HG03159 (cell line): ENCODE data around the gene TCTN2.
A peak's percentile ranks its signal among the peaks of the same experiment; 100 is the strongest.

ENCODE experiments used
- ATAC-seq: cut with Tn5 transposase; IDR thresholded peaks from one replicate; pipeline ENCODE4 v1.9.1; 2021; ENCODE audit warnings: mild to moderate bottlenecking, moderate library complexity; ENCODE audit not compliant: unreplicated experiment

Gene TCTN2

GRCh38 chr12:123683964-123684363 lies 13.1 kb downstream of the TCTN2 start:
- ATAC-seq = no peak

- ATAC-seq = no peak
These were observed 15.8 kb downstream of the TCTN2 start for GRCh38 chr12:123686636-123687190.

GRCh38 chr12:123690191-123690840 lies 19.4 kb downstream of the TCTN2 start:
- no peak for ATAC-seq

- no peak for ATAC-seq
These were observed 25.3 kb downstream of the TCTN2 start for GRCh38 chr12:123696207-123696606.

GRCh38 chr12:123696646-123697045 lies 25.7 kb downstream of the TCTN2 start:
- no peak for ATAC-seq

GRCh38 chr12:123705935-123706334 lies 35.0 kb downstream of the TCTN2 start:
- no peak for ATAC-seq

- ATAC-seq = no peak
These were observed 36.6 kb downstream of the TCTN2 start for GRCh38 chr12:123707466-123707865.

- ATAC-seq = no peak
These were observed 41.9 kb downstream of the TCTN2 start for GRCh38 chr12:123712780-123713319.

GRCh38 chr12:123713398-123713797 lies 42.5 kb downstream of the TCTN2 start:
- no peak for ATAC-seq

- ATAC-seq = peak; percentile 43
These were observed 43.1 kb downstream of the TCTN2 start for GRCh38 chr12:123713823-123714585.

- ATAC-seq = no peak
These were observed 44.3 kb downstream of the TCTN2 start for GRCh38 chr12:123715195-123715594.

- ATAC-seq = no peak
These were observed 46.4 kb downstream of the TCTN2 start for GRCh38 chr12:123717350-123717749.

- ATAC-seq = no peak
These were observed 49.4 kb downstream of the TCTN2 start for GRCh38 chr12:123720141-123720814.

- no peak for ATAC-seq
These were observed 50.3 kb downstream of the TCTN2 start for GRCh38 chr12:123721245-123721644.

- ATAC-seq = no peak
These were observed 52.1 kb downstream of the TCTN2 start for GRCh38 chr12:123723011-123723410.

GRCh38 chr12:123723765-123724164 lies 52.9 kb downstream of the TCTN2 start:
- no peak for ATAC-seq

- ATAC-seq = no peak
These were observed 55.3 kb downstream of the TCTN2 start for GRCh38 chr12:123726244-123726643.

- ATAC-seq = no peak
These were observed 56.0 kb downstream of the TCTN2 start for GRCh38 chr12:123726962-123727361.

- no peak for ATAC-seq
These were observed 57.0 kb downstream of the TCTN2 start for GRCh38 chr12:123727878-123728277.

GRCh38 chr12:123731596-123731995 lies 60.7 kb downstream of the TCTN2 start:
- no peak for ATAC-seq

- no peak for ATAC-seq
These were observed 61.3 kb downstream of the TCTN2 start for GRCh38 chr12:123732251-123732650.
